ENCODE data around the gene CENPM. TPM values are rescaled to one million over a fixed set of nuclear protein-coding genes. Genes with fewer than 3 reads are reported as not detected.
A peak's percentile ranks its signal among the peaks of the same experiment; 100 is the strongest.

Gene CENPM
- total RNA-seq, 1 donor from 2014 or later: 8.4 TPM

DNA sequence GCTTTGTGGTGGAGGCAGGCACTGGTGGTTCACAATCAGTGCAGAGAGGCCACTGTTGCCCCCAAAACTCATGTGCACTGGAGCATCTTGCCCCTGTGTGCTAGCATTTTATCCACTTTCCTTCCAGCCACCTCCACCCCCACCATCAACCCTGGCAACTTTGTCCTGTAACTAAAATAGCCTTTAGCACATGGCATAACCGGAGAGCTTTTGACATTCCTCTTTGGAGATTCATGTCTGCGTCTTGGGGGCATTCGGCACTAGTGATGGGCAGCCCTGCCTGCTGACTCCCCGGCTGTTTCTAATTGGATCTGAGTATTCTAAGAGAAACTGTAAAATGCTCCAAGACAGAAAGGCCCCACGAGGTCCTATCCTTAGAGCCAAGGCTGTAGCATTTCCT lies 47.8 kb downstream of the CENPM start:
- DNase-seq: no peak

DNA sequence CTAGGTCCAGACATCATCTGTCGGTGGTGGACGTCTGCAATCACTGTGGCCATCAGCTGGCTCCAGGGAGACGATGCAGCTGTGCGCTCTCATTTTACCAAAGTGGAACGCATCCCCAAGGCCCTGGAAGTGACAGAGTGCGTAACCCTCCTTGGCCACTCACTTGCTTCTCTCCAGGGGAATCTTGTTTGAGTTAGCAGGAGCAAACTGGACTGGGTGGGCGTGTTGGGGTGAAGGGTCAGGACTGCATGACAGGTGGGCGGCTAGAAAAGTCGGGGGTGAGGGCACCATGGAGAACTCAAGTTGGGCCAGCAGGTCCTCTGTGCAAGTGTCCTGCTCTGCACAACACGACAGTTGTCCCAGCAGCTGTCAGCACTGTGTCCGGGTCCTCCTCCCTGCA lies 48.3 kb downstream of the CENPM start:
- no peak for DNase-seq

DNA sequence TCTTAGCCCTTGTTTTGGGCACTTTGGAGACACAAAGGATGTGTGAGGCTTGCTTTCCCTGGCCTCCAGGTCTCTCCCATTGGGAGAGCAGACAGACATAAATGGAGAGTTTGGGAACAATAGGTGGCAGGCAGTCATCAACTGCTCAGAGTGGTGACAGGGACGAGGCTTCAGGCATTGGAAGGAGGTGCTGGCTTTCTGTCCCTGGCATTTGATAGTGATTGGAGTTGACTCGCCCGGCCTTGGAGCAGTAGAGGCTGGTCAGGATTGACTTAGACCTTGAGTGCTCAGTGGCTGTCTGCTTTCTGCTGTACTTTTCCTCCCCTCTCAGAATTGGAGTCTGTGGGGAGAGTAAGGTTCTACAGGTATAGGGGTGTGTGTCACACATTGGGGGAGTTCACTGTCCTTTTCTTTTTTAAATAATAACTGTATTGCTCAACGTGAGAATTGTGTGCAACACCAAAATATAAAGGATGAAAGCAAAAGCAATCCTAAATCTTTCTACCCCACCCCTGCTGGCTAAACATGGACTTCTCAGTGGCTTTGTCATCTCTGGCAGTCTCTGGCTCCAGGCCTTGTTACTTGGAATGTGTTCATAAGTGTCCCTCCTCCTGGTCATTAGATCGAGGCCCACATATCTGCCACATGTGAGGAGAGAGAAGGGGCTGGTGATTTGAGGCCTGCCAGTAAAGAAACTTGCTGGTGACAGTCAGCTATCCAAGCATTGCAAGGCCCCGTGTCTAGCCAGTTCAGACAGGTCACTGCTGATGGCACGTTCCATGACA lies 53.2 kb downstream of the CENPM start:
- no peak for DNase-seq

DNA sequence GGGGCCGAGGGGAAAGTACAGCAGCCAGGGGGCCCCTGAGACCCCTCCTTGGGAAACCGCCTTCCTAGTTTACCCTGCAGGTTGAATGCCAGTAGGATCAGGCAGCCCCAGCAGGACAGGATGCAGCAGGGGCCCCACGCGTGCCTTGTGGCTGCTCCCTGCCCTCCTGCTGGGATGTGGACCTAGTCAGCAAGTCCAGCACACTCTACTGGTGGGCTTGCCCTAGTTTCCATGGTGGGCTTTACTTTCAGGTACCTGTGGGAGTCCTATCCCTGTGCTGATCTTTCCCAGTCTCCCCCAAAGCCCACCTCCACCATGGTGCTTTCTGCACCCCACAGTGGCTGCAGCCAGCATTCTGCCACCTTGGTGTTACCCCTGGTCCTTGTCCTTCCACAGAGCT lies 54.2 kb downstream of the CENPM start:
- DNase-seq: no peak

DNA sequence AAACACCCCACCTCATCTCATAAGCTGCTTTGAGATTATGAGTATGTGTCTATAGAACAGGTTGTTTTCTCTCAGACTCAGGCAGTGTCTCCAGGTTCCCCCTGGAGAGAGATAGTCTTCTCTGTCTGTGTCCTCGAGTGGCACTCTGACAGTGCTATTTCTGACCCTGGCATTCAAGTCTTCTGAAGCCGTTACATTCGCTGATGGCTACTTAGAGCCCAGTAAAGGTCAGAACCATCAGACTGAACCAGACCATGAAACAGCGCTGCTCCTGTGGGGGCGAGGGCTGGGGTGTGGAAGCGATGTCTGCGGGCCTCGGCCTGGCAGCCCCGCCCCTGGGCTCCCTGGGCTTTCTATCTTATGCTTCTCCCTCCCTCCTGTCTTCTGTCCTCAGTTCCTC lies 55.5 kb downstream of the CENPM start:
- DNase-seq: no peak

Small RNAs within 50 kb of the gene (small RNA-seq; reads per million reads assigned to genes)
- 1.2 reads per million, percentile 81 among the genes with 10 or more reads in this experiment for gene MIR33A (ENCODE audit: low replicate concordance)

Other genes starting within 250 kb of the CENPM start
- 0.59 TPM for gene MEI1, start 247.6 kb downstream of the CENPM start, total RNA-seq
- 11.4 TPM for gene CCDC134, start 146.5 kb downstream of the CENPM start, total RNA-seq
- gene SREBF2, start 114.0 kb downstream of the CENPM start, total RNA-seq: 49.7 TPM
- gene SHISA8, start 32.1 kb downstream of the CENPM start, total RNA-seq: not detected
- 0.59 TPM for gene TNFRSF13C, start 20.3 kb downstream of the CENPM start, total RNA-seq
- gene SEPTIN3, start 22.3 kb upstream of the CENPM start, total RNA-seq: 1.9 TPM
- 2.6 TPM for gene WBP2NL, start 51.6 kb upstream of the CENPM start, total RNA-seq
- gene NAGA, start 123.7 kb upstream of the CENPM start, total RNA-seq: 21.6 TPM
- gene PHETA2, start 127.1 kb upstream of the CENPM start, total RNA-seq: 14.8 TPM
- gene SMDT1, start 132.5 kb upstream of the CENPM start, total RNA-seq: 21.2 TPM
- 51.5 TPM for gene NDUFA6, start 143.6 kb upstream of the CENPM start, total RNA-seq
- 1.4 TPM for gene CYP2D6, start 183.7 kb upstream of the CENPM start, total RNA-seq